Hypothalamus (tissue), 51 donors: ENCODE results near the gene COX14.

Source experiments
- DNase-seq, 51 donors: peaks; one replicate each; lab custom pipeline; 2025; lab: John Stamatoyannopoulos, UW

COX14 gene

GRCh38 chr12:50084775-50085614, 27.0 kb upstream of the COX14 start, which contains the start of gene SMARCD1:
Gene SMARCD1 (plus strand): TSS chr12:50085342. CDS start chr12:50085370, 28 bp downstream.
- peak; percentile 48 to 95 (median 88) for DNase-seq

GRCh38 chr12:50085615-50086072, 26.4 kb upstream of the COX14 start:
- no peak for DNase-seq

- no peak for DNase-seq
These were observed 25.9 kb upstream of the COX14 start for GRCh38 chr12:50086148-50086547.

GRCh38 chr12:50087151-50087550, 24.9 kb upstream of the COX14 start:
- DNase-seq = no peak

- DNase-seq = no peak
These were observed 24.0 kb upstream of the COX14 start for GRCh38 chr12:50087995-50088394.

GRCh38 chr12:50088577-50089335, 23.3 kb upstream of the COX14 start:
- peak in 13 of 51 donors; percentile 10 to 49 (median 24) for DNase-seq

- DNase-seq = no peak
These were observed 22.3 kb upstream of the COX14 start for GRCh38 chr12:50089730-50090129.

GRCh38 chr12:50090391-50090790, 21.6 kb upstream of the COX14 start:
- DNase-seq = no peak

GRCh38 chr12:50097952-50098351, 14.1 kb upstream of the COX14 start:
- DNase-seq = no peak

GRCh38 chr12:50099302-50100008, 12.6 kb upstream of the COX14 start:
- no peak for DNase-seq

GRCh38 chr12:50100561-50100960, 11.5 kb upstream of the COX14 start:
- no peak for DNase-seq

GRCh38 chr12:50101663-50102062, 10.4 kb upstream of the COX14 start:
- DNase-seq = peak in 4 of 51 donors; percentile 17 to 69 (median 20)

- DNase-seq = peak in 18 of 51 donors; percentile 10 to 80 (median 38)
These were observed 9.9 kb upstream of the COX14 start for GRCh38 chr12:50102131-50102531.

GRCh38 chr12:50102646-50103309, 9.3 kb upstream of the COX14 start:
- peak in 4 of 51 donors; percentile 13 to 53 (median 16) for DNase-seq

GRCh38 chr12:50103351-50103750, 8.7 kb upstream of the COX14 start:
- DNase-seq = no peak

- peak in 39 of 51 donors; percentile 15 to 78 (median 53) for DNase-seq
These were observed 8.2 kb upstream of the COX14 start, which contains the start of gene GPD1 for GRCh38 chr12:50103767-50104321. Gene GPD1 (plus strand): TSS chr12:50104008. CDS start chr12:50104051, 43 bp downstream.

- DNase-seq = peak in 3 of 51 donors; percentile 13 to 49 (median 16)
These were observed 7.3 kb upstream of the COX14 start for GRCh38 chr12:50104417-50105366.

GRCh38 chr12:50105913-50106450, 6.1 kb upstream of the COX14 start:
- peak in 1 of 51 donors; percentile 10 for DNase-seq
